Heart left ventricle (tissue), 16 donors: ENCODE measurements around the gene DCAF11. TPM values are rescaled to one million over a fixed set of nuclear protein-coding genes. Genes with fewer than 3 reads are reported as not detected.

ENCODE experiments used
- ATAC-seq, 4 donors: fragments of 200-7000 bp; cut with Tn5 transposase; one replicate each; pipeline ENCODE4 v1.9.1; 2020 to 2022; ENCODE audit warnings: moderate library complexity in 4 of 4, mild to moderate bottlenecking in 3 of 4, moderate number of reproducible peaks in 1 of 4
- DNase-seq, 5 donors: peaks; one replicate each; pipeline ENCODE4 v3.0.0-alpha.2; 2020
- H3K27ac ChIP-seq, 12 donors: fragments of 200-600 bp; sonication (generic) in 4 of 12; one replicate each; pipeline versions ENCODE4 v1.5.0 to v1.8.0; 2016 to 2022; ENCODE audit warnings: mild to moderate bottlenecking in 2 of 12
- H3K27me3 ChIP-seq, 9 donors: fragments of 200-600 bp; sonication (generic) in 2 of 9; one replicate each; pipeline versions ENCODE4 v1.5.1 to v1.8.0; 2016 to 2022; ENCODE audit warnings: mild to moderate bottlenecking in 3 of 9
- H3K36me3 ChIP-seq, 9 donors: fragments of 200-600 bp; sonication (generic) in 2 of 9; one replicate each; pipeline versions ENCODE4 v1.5.0 to v1.8.0; 2018 to 2022; ENCODE audit warnings: mild to moderate bottlenecking in 2 of 9
- H3K4me1 ChIP-seq, 12 donors: fragments of 200-600 bp; sonication (generic) in 4 of 12; one replicate each; pipeline versions ENCODE4 v1.5.0 to v1.8.0; 2016 to 2022; ENCODE audit warnings: mild to moderate bottlenecking in 3 of 12
- H3K4me3 ChIP-seq, 12 donors: fragments of 200-600 bp; sonication (generic) in 4 of 12; one replicate each; pipeline versions ENCODE4 v1.5.0 to v1.8.0; 2017 to 2022; ENCODE audit warnings: mild to moderate bottlenecking in 9 of 12, moderate library complexity in 4 of 12
- H3K9me3 ChIP-seq, 12 donors: fragments of 200-600 bp; sonication (generic) in 4 of 12; one replicate each; pipeline versions ENCODE4 v1.5.0 to v1.8.0; 2016 to 2022; ENCODE audit warnings: mild to moderate bottlenecking in 1 of 12
- POLR2A ChIP-seq, 2 donors: fragments of 450-650 bp; IDR thresholded peaks; one replicate each; pipeline ENCODE4 v1.6.1; 2017; ENCODE audit warnings: antibody characterized with exemption in 2 of 2, mild to moderate bottlenecking in 2 of 2, moderate library complexity in 2 of 2
- WGBS, 4 donors: extraction: QIAGEN DNeasy Blood & Tissue Kit in 2 of 4; methylation state at CpG; one replicate each; pipeline versions ENCODE4 v1.1.5 to v1.1.7; 2013 to 2018; 5-methylcytosine and 5-hydroxymethylcytosine counted together
- intact Hi-C, 10 donors: fragments of 100-400 bp; cut with DNase I; formaldehyde crosslinking; loops; one replicate each; pipeline versions ENCODE4 v1.11.1 to v1.14.2; 2022
- polyA plus RNA-seq, 2 donors: library from polyadenylated mRNA; stranded (reverse); fragments of 200-250 nt; gene quantifications; one replicate each; pipeline ENCODE4 v1.2.3, GENCODE V29; 2013
- total RNA-seq, 9 donors: library from RNA; depleted of rRNA in 2 of 9; stranded (reverse); fragments of >200 nt in 2 of 9; fragmentation: NEBNext Ultra II Directional in 3 of 9; extraction: Animal tissue kit (Norgen Biotek cat#: 25700) in 3 of 9; gene quantifications; one replicate each; pipeline versions ENCODE4 v1.1.0 to v1.2.4, GENCODE V29; 2016 to 2023
- TF ChIP-seq, protein P1 (sequence below), 12 donors: fragments of 200-600 bp; sonication (generic) in 4 of 12; IDR thresholded peaks; one replicate each; pipeline versions ENCODE4 v1.5.0 to v1.8.0; 2018 to 2022; ENCODE audit warnings: antibody characterized with exemption in 12 of 12, mild to moderate bottlenecking in 5 of 12
- donor health status: ischemic (EF 13 %, LVEDD 7.1; RV severe dilation, severe dysfunction).
- donor health status: healthy with polysubstance abuse.
- donor health status: DM: no; HTN: yes; CAD: no.
- donor health status: DM: no; HTN: no; CAD: no.
- donor health status: ischemic (EF 25% LVEDD 6.9; RV normal size, moderate dysfunction).
- donor health status: ischemic (EF 25% LVEDD 5.7; RV mildly dilated, moderate dysfunction).
- donor health status: healthy.
- donor health status: DM: yes; HTN: yes; CAD: no.
- donor health status: ischemic (EF 35%, LVEDD 5.7; RV mildly dilated, moderate dysfunction).
- donor health status: nonischemic (EF 11% LVEDD 7.7; RV severe dilation, severe dysfunction).
- donor health status: DM: yes; HTN: yes; CAD: no.
- donor health status: PGD.
- donor health status: ischemic (EF 29% LVEDD 5.4; RV normal size, mild dysfunction).
- donor health status: nonischemic (EF 23%, LVEDD 6.1; RV moderate dilation, normal function).

The DCAF11 gene
- total and polyA plus RNA-seq, 11 donors = 25.3 to 117 (median 75.0) TPM

DNA sequence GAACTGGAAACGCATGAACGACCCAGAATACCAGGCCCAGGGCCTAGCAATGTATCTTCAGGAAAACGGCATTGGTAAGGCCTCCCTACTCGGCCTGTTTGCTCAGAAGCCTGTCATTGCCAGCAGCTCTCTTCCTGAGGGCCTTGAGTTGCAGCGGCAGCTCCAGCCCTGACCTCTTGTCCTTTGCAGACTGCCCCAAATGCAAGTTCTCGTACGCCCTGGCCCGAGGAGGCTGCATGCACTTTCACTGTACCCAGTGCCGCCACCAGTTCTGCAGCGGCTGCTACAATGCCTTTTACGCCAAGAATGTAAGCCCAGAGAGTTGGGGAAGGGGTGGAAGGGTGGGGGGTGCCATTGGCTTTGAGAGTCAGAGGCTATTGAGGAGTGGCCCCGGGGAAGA, 42.8 kb downstream of the DCAF11 start:
- no peak for DNase-seq
- no peaks in the 10 kb centered on the region for H3K9me3 ChIP-seq

DNA sequence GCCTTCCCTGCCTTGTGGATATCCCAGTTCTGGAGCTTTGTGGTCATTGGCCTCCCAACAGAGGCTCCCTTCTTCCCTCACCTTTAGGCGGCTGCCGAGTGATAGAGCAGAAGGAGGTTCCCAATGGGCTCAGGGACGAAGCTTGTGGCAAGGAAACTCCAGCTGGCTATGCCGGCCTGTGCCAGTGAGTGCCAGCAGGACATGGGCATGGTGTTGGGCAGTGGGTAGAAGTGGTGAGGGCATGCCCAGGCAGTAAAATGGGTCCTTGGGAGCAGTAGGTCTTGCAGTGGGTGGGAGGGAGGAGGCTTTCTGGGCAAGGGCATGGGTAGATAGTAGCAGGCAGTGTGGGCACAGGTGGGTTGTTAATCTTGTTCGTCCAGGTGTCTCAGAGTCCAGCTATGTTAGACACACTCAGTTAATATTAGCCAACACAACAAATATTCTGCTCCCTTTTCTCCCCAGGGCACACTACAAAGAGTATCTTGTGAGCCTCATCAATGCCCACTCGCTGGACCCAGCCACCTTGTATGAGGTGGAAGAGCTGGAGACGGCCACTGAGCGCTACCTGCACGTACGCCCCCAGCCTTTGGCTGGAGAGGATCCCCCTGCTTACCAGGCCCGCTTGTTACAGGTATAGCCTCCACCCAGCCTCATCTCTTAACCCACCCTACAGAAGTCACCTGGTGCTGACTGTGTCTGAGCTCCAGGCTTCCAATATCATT, 45.4 kb downstream of the DCAF11 start:
- H3K27ac ChIP-seq = peak overlapping the region in 11 of 12 donors; percentile 82 to 100 (median 96)
- WGBS, 4 donors = 91 to 94% (median 94%) methylated on average over 8 to 11 of the region's 11 CpGs
- no peaks in the 10 kb centered on the region for H3K27me3 ChIP-seq
- peak in 1 of 4 donors; percentile 0 for ATAC-seq
- TF ChIP-seq, protein P1, sequence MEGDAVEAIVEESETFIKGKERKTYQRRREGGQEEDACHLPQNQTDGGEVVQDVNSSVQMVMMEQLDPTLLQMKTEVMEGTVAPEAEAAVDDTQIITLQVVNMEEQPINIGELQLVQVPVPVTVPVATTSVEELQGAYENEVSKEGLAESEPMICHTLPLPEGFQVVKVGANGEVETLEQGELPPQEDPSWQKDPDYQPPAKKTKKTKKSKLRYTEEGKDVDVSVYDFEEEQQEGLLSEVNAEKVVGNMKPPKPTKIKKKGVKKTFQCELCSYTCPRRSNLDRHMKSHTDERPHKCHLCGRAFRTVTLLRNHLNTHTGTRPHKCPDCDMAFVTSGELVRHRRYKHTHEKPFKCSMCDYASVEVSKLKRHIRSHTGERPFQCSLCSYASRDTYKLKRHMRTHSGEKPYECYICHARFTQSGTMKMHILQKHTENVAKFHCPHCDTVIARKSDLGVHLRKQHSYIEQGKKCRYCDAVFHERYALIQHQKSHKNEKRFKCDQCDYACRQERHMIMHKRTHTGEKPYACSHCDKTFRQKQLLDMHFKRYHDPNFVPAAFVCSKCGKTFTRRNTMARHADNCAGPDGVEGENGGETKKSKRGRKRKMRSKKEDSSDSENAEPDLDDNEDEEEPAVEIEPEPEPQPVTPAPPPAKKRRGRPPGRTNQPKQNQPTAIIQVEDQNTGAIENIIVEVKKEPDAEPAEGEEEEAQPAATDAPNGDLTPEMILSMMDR (IDR thresholded peaks at IDR 0.05) = no peak
- H3K4me3 ChIP-seq = no peak overlapping the region
- H3K9me3 ChIP-seq = no peaks in the 10 kb centered on the region
- H3K4me1 ChIP-seq = peaks cover 0 to 42% (median 22%) of the 10 kb centered on the region in 12 donors
- intact Hi-C loops = loop anchor here in 6 of 10 donors (2.0 to 10.0 kb wide), 6 partner anchors 45 to 145 kb away; partner anchors contain the start of genes DCAF11 (in 1 of the 6) and NRL (in 1 of the 6)
- peaks cover 7 to 90% (median 76%) of the 10 kb centered on the region in 9 donors for H3K36me3 ChIP-seq
- DNase-seq = peak in 2 of 5 donors; percentile 11 to 43

More for the DNA sequence above, 42.8 kb downstream of the DCAF11 start:
- H3K36me3 ChIP-seq = peaks cover 5 to 85% (median 76%) of the 10 kb centered on the region in 9 donors
- 90 to 95% (median 93%) methylated on average over 12 of the region's 12 CpGs for WGBS, 4 donors
- ATAC-seq = no peak
- intact Hi-C loops = loop anchor here in 1 of 10 donors (10.0 kb wide), 1 partner anchor 93 kb away; no protein-coding TSS in a partner anchor
- peaks cover 0 to 20% (median 10%) of the 10 kb centered on the region in 12 donors for H3K4me1 ChIP-seq
- H3K27me3 ChIP-seq = no peaks in the 10 kb centered on the region
- no peak overlapping the region for H3K27ac ChIP-seq
- TF ChIP-seq POLR2A (IDR thresholded peaks at IDR 0.05) = no peak
- TF ChIP-seq, protein P1 (IDR thresholded peaks at IDR 0.05) = no peak
- H3K4me3 ChIP-seq = no peak overlapping the region

DNA sequence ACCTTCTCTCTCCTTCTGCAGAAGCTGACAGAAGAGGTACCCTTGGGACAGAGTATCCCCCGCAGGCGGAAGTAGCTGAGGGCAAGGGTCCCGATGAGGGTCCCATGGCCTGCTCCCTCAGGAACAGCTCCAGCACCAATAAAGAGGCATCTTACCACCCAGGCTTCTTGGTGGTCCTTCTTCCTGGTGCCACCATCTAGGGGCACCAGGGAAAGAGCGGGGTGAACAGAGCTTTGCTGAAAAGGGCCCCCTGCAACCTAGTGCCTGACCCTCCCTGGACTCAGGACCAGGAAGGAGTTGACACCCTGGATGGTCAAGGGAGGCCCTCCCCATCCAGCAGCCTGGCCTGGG, 45.9 kb downstream of the DCAF11 start:
- H3K36me3 ChIP-seq = peaks cover 5 to 90% (median 76%) of the 10 kb centered on the region in 9 donors
- TF ChIP-seq POLR2A (IDR thresholded peaks at IDR 0.05) = no peak
- TF ChIP-seq, protein P1 (IDR thresholded peaks at IDR 0.05) = no peak
- H3K27ac ChIP-seq = peak overlapping the region; percentile 82 to 100 (median 95)
- intact Hi-C loops = loop anchor here in 5 of 10 donors (2.0 to 10.0 kb wide), 5 partner anchors 46 to 146 kb away; partner anchors contain the start of genes DCAF11 (in 1 of the 5) and NRL (in 1 of the 5)
- peaks cover 0 to 48% (median 22%) of the 10 kb centered on the region in 12 donors for H3K4me1 ChIP-seq
- WGBS, 4 donors = 83 to 93% (median 88%) methylated on average over 2 to 4 of the region's 4 CpGs
- H3K27me3 ChIP-seq = no peaks in the 10 kb centered on the region
- ATAC-seq (peak in 2 of 4 donors; percentile 5 to 7), DNase-seq (peak in 2 of 5 donors; percentile 17 to 37)
- no peaks in the 10 kb centered on the region for H3K9me3 ChIP-seq
- H3K4me3 ChIP-seq = no peak overlapping the region
